ENCODE results near the gene TSHZ2. TPM values are rescaled to one million over a fixed set of nuclear protein-coding genes. Genes with fewer than 3 reads are reported as not detected.

TSHZ2 gene
- total and polyA plus RNA-seq, 5 donors from 2014 or later = 1.00 to 41.7 (median 2.1) TPM

GRCh38 chr20:53116733-53117132 lies 144.6 kb downstream of the TSHZ2 start:
- Mint-ChIP-seq H3K27ac (no peak overlapping the region), H3K4me1 (peaks cover 0 to 5% (median 0%) of the 10 kb centered on the region in 4 donors), H3K27me3 (no peaks in the 10 kb centered on the region), H3K9me3 (peaks cover 0 to 4% (median 0%) of the 10 kb centered on the region in 7 donors), H3K36me3 (no peaks in the 10 kb centered on the region), H3K4me3 (no peak overlapping the region)
- ATAC-seq (ENCODE audit: low read depth in 2 of 2) = no peak
- DNase-seq = no peak
- Histone ChIP-seq H3K36me3 (ENCODE audit: control insufficient read depth, insufficient read depth, low read length) (no peaks in the 10 kb centered on the region), H3K4me1 (ENCODE audit: control insufficient read depth, insufficient read depth, low read length, poor library complexity, severe bottlenecking) (no peaks in the 10 kb centered on the region), H3K4me3 (ENCODE audit: low read depth, low read length) (no peak overlapping the region), H3K27ac (ENCODE audit: insufficient read depth, low read length, poor library complexity, severe bottlenecking) (no peak overlapping the region), H3K9me3 (ENCODE audit: control insufficient read depth in 2 of 2, low read length in 2 of 2) (no peaks in the 10 kb centered on the region), H3K27me3 (ENCODE audit: control insufficient read depth, insufficient read depth, low read length) (no peaks in the 10 kb centered on the region)

GRCh38 chr20:53122853-53123252 lies 150.7 kb downstream of the TSHZ2 start:
- no peak overlapping the region for H3K4me3 Mint-ChIP-seq
- no peaks in the 10 kb centered on the region for H3K27me3 Mint-ChIP-seq
- H3K9me3 Mint-ChIP-seq = peaks cover 0 to 3% (median 0%) of the 10 kb centered on the region in 7 donors
- peaks cover 2 to 19% (median 10%) of the 10 kb centered on the region in 4 donors for H3K4me1 Mint-ChIP-seq
- Histone ChIP-seq H3K27me3 (ENCODE audit: control insufficient read depth, insufficient read depth, low read length) (no peaks in the 10 kb centered on the region), H3K4me1 (ENCODE audit: control insufficient read depth, insufficient read depth, low read length, poor library complexity, severe bottlenecking) (peaks cover 5% of the 10 kb centered on the region), H3K36me3 (ENCODE audit: control insufficient read depth, insufficient read depth, low read length) (no peaks in the 10 kb centered on the region), H3K27ac (ENCODE audit: insufficient read depth, low read length, poor library complexity, severe bottlenecking) (no peak overlapping the region), H3K9me3 (ENCODE audit: control insufficient read depth in 2 of 2, low read length in 2 of 2) (no peaks in the 10 kb centered on the region), H3K4me3 (ENCODE audit: low read depth, low read length) (no peak overlapping the region)
- H3K27ac Mint-ChIP-seq = peak overlapping the region in 2 of 3 donors; percentile 26 to 58
- DNase-seq = no peak
- ATAC-seq (ENCODE audit: low read depth in 2 of 2) = no peak
- H3K36me3 Mint-ChIP-seq = no peaks in the 10 kb centered on the region

- DNase-seq (no peak), ATAC-seq (ENCODE audit: low read depth in 2 of 2) (no peak)
- H3K27ac Mint-ChIP-seq = no peak overlapping the region
- H3K9me3 Mint-ChIP-seq = no peaks in the 10 kb centered on the region
- H3K4me3 ChIP-seq (ENCODE audit: low read depth, low read length) = no peak overlapping the region
- H3K4me3 Mint-ChIP-seq = peak overlapping the region in 1 of 4 donors; percentile 9
- H3K4me1 ChIP-seq (ENCODE audit: control insufficient read depth, insufficient read depth, low read length, poor library complexity, severe bottlenecking) = peaks cover 5% of the 10 kb centered on the region
- no peaks in the 10 kb centered on the region for H3K27me3 ChIP-seq (ENCODE audit: control insufficient read depth, insufficient read depth, low read length)
- H3K27ac ChIP-seq (ENCODE audit: insufficient read depth, low read length, poor library complexity, severe bottlenecking) = no peak overlapping the region
- H3K36me3 Mint-ChIP-seq = no peaks in the 10 kb centered on the region
- H3K9me3 ChIP-seq (ENCODE audit: control insufficient read depth in 2 of 2, low read length in 2 of 2) = no peaks in the 10 kb centered on the region
- H3K36me3 ChIP-seq (ENCODE audit: control insufficient read depth, insufficient read depth, low read length) = no peaks in the 10 kb centered on the region
- peaks cover 2 to 19% (median 10%) of the 10 kb centered on the region in 4 donors for H3K4me1 Mint-ChIP-seq
- no peaks in the 10 kb centered on the region for H3K27me3 Mint-ChIP-seq
Measured at GRCh38 chr20:53124075-53124551, 152.0 kb downstream of the TSHZ2 start.

GRCh38 chr20:53124803-53125202 lies 152.6 kb downstream of the TSHZ2 start:
- Mint-ChIP-seq H3K4me3 (no peak overlapping the region), H3K27ac (no peak overlapping the region), H3K27me3 (peaks cover 4% of the 10 kb centered on the region), H3K4me1 (peaks cover 2 to 19% (median 10%) of the 10 kb centered on the region in 4 donors), H3K36me3 (no peaks in the 10 kb centered on the region), H3K9me3 (no peaks in the 10 kb centered on the region)
- H3K36me3 ChIP-seq (ENCODE audit: control insufficient read depth, insufficient read depth, low read length) = no peaks in the 10 kb centered on the region
- H3K27me3 ChIP-seq (ENCODE audit: control insufficient read depth, insufficient read depth, low read length) = no peaks in the 10 kb centered on the region
- no peaks in the 10 kb centered on the region for H3K9me3 ChIP-seq (ENCODE audit: control insufficient read depth in 2 of 2, low read length in 2 of 2)
- ATAC-seq (ENCODE audit: low read depth in 2 of 2) (no peak), DNase-seq (no peak)
- peaks cover 5% of the 10 kb centered on the region for H3K4me1 ChIP-seq (ENCODE audit: control insufficient read depth, insufficient read depth, low read length, poor library complexity, severe bottlenecking)
- no peak overlapping the region for H3K4me3 ChIP-seq (ENCODE audit: low read depth, low read length)
- no peak overlapping the region for H3K27ac ChIP-seq (ENCODE audit: insufficient read depth, low read length, poor library complexity, severe bottlenecking)

GRCh38 chr20:53126185-53126584 lies 154.0 kb downstream of the TSHZ2 start:
- no peaks in the 10 kb centered on the region for H3K9me3 ChIP-seq (ENCODE audit: control insufficient read depth in 2 of 2, low read length in 2 of 2)
- no peak for DNase-seq
- H3K27ac Mint-ChIP-seq = peak overlapping the region in 1 of 3 donors; percentile 12
- no peaks in the 10 kb centered on the region for H3K36me3 ChIP-seq (ENCODE audit: control insufficient read depth, insufficient read depth, low read length)
- H3K9me3 Mint-ChIP-seq = no peaks in the 10 kb centered on the region
- H3K4me1 Mint-ChIP-seq = peaks cover 2 to 19% (median 10%) of the 10 kb centered on the region in 4 donors
- no peaks in the 10 kb centered on the region for H3K27me3 ChIP-seq (ENCODE audit: control insufficient read depth, insufficient read depth, low read length)
- H3K27me3 Mint-ChIP-seq = peaks cover 4% of the 10 kb centered on the region
- ATAC-seq (ENCODE audit: low read depth in 2 of 2) = no peak
- H3K36me3 Mint-ChIP-seq = no peaks in the 10 kb centered on the region
- peaks cover 5% of the 10 kb centered on the region for H3K4me1 ChIP-seq (ENCODE audit: control insufficient read depth, insufficient read depth, low read length, poor library complexity, severe bottlenecking)
- H3K4me3 Mint-ChIP-seq = no peak overlapping the region
- H3K27ac ChIP-seq (ENCODE audit: insufficient read depth, low read length, poor library complexity, severe bottlenecking) = no peak overlapping the region
- no peak overlapping the region for H3K4me3 ChIP-seq (ENCODE audit: low read depth, low read length)

GRCh38 chr20:53127027-53127426 lies 154.9 kb downstream of the TSHZ2 start:
- Mint-ChIP-seq H3K4me1 (peaks cover 2 to 17% (median 10%) of the 10 kb centered on the region in 4 donors), H3K9me3 (no peaks in the 10 kb centered on the region), H3K4me3 (no peak overlapping the region), H3K36me3 (no peaks in the 10 kb centered on the region), H3K27ac (no peak overlapping the region), H3K27me3 (peaks cover 4% of the 10 kb centered on the region)
- Histone ChIP-seq H3K4me1 (ENCODE audit: control insufficient read depth, insufficient read depth, low read length, poor library complexity, severe bottlenecking) (peaks cover 5% of the 10 kb centered on the region), H3K36me3 (ENCODE audit: control insufficient read depth, insufficient read depth, low read length) (no peaks in the 10 kb centered on the region), H3K4me3 (ENCODE audit: low read depth, low read length) (no peak overlapping the region), H3K9me3 (ENCODE audit: control insufficient read depth in 2 of 2, low read length in 2 of 2) (no peaks in the 10 kb centered on the region), H3K27ac (ENCODE audit: insufficient read depth, low read length, poor library complexity, severe bottlenecking) (no peak overlapping the region), H3K27me3 (ENCODE audit: control insufficient read depth, insufficient read depth, low read length) (no peaks in the 10 kb centered on the region)
- ATAC-seq (ENCODE audit: low read depth in 2 of 2) = no peak
- no peak for DNase-seq

- Mint-ChIP-seq H3K4me1 (peaks cover 0 to 10% (median 4%) of the 10 kb centered on the region in 4 donors), H3K27ac (no peak overlapping the region), H3K9me3 (no peaks in the 10 kb centered on the region), H3K4me3 (no peak overlapping the region), H3K27me3 (peaks cover 4% of the 10 kb centered on the region), H3K36me3 (no peaks in the 10 kb centered on the region)
- H3K36me3 ChIP-seq (ENCODE audit: control insufficient read depth, insufficient read depth, low read length) = no peaks in the 10 kb centered on the region
- no peaks in the 10 kb centered on the region for H3K27me3 ChIP-seq (ENCODE audit: control insufficient read depth, insufficient read depth, low read length)
- no peak overlapping the region for H3K4me3 ChIP-seq (ENCODE audit: low read depth, low read length)
- no peak for ATAC-seq (ENCODE audit: low read depth in 2 of 2)
- no peaks in the 10 kb centered on the region for H3K4me1 ChIP-seq (ENCODE audit: control insufficient read depth, insufficient read depth, low read length, poor library complexity, severe bottlenecking)
- no peak for DNase-seq
- no peak overlapping the region for H3K27ac ChIP-seq (ENCODE audit: insufficient read depth, low read length, poor library complexity, severe bottlenecking)
- H3K9me3 ChIP-seq (ENCODE audit: control insufficient read depth in 2 of 2, low read length in 2 of 2) = no peaks in the 10 kb centered on the region
Measured at GRCh38 chr20:53128004-53128403, 155.8 kb downstream of the TSHZ2 start.

GRCh38 chr20:53129563-53129962 lies 157.4 kb downstream of the TSHZ2 start:
- H3K27ac ChIP-seq (ENCODE audit: insufficient read depth, low read length, poor library complexity, severe bottlenecking) = no peak overlapping the region
- H3K36me3 ChIP-seq (ENCODE audit: control insufficient read depth, insufficient read depth, low read length) = no peaks in the 10 kb centered on the region
- Mint-ChIP-seq H3K9me3 (no peaks in the 10 kb centered on the region), H3K27me3 (peaks cover 4% of the 10 kb centered on the region), H3K4me3 (no peak overlapping the region), H3K27ac (no peak overlapping the region), H3K36me3 (no peaks in the 10 kb centered on the region), H3K4me1 (peaks cover 0 to 6% (median 3%) of the 10 kb centered on the region in 4 donors)
- no peak overlapping the region for H3K4me3 ChIP-seq (ENCODE audit: low read depth, low read length)
- DNase-seq (no peak), ATAC-seq (ENCODE audit: low read depth in 2 of 2) (no peak)
- no peaks in the 10 kb centered on the region for H3K4me1 ChIP-seq (ENCODE audit: control insufficient read depth, insufficient read depth, low read length, poor library complexity, severe bottlenecking)
- H3K9me3 ChIP-seq (ENCODE audit: control insufficient read depth in 2 of 2, low read length in 2 of 2) = no peaks in the 10 kb centered on the region
- no peaks in the 10 kb centered on the region for H3K27me3 ChIP-seq (ENCODE audit: control insufficient read depth, insufficient read depth, low read length)
